GM19025 (cell line): ENCODE results near the gene PDE8B.
"Not testable (repeated sequence)": the region's sequence is repeated elsewhere in the genome, so short reads cannot be mapped to it uniquely, and the experiment has no call there.

Source experiments
- ATAC-seq: cut with Tn5 transposase; IDR thresholded peaks from one replicate; pipeline ENCODE4 v1.9.1; 2021; ENCODE audit warnings: mild to moderate bottlenecking, low read depth, moderate library complexity; ENCODE audit not compliant: unreplicated experiment

Gene PDE8B

DNA sequence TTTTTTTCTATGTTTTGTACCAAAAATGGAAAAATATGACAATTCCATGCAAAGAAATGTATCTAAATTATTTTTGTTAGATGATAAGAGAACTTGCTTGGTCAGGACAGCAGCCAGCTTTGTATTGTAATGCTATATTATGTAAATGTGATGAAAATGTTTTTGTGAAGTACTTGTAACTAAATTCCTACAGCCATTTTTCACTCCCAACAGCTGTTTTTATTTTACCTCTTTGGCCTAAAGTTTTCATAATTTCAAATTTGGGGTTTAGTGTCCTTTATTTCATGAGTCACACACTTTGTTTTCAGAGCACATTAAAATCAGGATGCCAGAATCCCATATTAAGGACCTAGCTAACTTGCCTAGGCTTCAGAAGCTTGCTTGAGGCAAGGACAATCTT is 217.5 kb downstream of the PDE8B start:
- ATAC-seq = no peak

DNA sequence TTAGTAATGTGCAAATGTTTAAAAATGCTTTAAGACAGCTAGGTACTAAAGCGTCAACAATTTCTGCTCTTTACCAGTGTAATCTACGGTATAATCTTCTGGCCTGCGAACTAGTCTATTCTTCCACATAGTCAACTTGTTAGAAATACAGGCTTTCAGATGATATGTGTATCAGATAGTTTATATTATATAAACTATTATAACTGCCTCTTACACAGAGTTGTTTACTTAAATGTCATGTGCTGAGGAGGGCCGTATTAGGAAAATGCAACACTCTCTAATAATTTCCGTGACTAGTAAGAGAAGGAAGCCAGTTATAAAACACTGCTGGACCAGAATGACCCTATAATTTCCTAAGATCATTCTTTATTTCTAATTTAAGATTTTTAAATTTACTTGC is 218.0 kb downstream of the PDE8B start:
- no peak for ATAC-seq

DNA sequence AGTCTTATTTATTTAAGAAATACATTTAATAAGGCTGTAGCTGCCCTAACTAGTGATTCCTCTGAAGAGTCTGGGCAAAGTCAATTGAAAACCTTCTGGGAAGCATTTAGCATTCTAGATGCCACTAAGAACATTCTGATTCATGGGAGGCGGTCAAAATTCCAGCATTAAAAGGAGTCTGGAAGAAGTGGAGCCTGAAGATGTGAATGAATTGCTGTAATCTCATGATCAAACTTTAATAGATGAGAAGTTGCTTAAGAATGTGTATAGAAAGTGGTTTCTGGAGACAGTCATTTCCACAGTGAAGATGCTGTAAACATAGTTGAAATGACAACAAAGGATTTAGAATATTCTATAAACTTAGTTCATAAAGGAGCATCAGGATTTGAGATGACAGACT is 220.2 kb downstream of the PDE8B start:
- ATAC-seq = no peak

DNA sequence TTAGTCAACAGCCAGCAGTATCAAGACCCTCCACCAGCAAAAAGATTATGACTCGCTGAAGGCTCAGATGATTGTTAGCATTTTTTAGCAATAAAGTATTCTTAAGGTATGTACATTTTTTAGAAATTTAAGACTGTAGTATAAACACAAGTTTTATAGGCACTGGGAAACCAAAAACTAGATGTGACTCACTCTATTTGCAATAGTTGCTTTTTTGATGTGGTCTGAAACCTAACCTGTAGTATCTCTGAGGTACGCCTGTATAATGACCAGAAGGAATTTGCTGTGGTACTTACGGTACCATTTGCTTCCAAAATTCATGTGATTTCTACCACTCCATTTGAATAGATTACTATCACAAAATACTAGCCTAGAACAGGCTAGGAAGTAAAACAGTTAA is 220.8 kb downstream of the PDE8B start:
- no peak for ATAC-seq

DNA sequence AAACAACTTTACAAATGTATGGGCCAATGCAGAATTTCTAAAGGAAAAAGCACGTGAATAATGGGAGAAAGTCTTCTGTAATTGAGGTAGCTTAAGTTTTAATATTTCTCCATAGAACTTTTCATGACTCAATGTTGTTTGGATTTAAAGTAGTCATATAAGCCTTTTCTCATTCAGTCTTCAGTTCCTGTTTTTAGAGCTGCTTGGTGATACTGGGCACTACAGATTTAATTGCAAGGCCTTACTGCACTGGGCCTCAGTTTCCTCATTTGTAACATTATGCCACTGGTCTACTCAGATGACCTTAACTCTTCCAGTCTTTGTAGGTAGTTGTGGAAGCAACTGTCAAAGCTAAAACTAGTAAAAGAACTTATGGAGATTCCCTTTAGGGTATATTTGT is 221.2 kb downstream of the PDE8B start:
- ATAC-seq = no peak

DNA sequence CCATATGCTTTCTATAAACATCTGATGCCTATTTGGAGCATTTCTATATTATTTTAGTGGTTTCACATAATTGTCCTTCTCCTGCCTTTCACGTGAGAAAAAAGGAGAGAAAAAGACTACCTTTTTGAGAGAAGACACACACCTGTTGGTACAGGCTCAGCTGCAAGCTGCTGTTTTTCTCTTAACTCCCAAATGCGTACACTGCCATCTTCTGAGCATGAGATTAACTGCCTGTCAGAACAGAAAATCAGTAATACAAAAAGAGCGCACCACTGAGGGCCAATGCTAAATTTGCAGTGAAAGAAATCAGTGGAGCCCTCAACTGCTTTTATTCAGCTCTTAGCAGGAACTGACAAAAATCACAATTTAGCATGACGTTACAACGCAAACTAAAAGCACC is 226.7 kb downstream of the PDE8B start:
- ATAC-seq = no peak

DNA sequence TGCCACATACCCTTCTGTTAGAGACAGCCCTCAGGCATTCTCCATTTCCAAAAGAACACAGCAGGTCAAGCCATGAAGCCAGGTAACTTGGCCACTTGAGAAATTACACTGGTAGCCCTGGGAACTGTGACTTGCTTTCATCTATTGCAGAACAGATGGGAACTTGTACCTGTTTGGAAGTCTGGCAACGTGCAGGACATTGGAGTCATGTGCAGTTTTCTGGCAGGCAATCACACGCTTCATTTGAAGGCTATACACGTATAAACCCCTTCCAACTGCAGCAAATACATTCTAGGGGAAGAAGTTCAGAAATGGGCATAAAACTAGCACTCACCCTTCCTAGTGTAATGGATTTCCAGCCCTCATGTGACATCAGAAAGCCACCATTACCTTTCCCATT is 227.6 kb downstream of the PDE8B start:
- ATAC-seq = no peak

DNA sequence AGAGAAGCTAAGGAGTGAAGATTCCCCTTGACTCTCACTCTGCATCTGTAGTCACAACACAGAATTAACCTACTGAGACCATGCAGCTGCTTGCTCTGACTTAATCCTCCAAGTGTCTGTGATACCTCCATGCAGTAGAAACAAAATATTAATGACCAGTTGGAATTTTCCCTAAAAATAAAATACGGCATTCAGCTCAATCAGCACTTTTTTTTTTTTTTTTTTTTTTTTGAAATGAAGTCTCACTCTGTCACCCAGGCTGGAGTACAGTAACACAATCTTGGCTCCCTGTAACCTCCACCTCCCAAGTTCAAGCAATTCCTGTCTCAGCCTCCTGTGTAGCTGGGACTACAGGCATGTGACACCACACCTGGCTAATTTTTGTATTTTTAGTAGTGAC is 233.2 kb downstream of the PDE8B start:
- ATAC-seq = no peak

DNA sequence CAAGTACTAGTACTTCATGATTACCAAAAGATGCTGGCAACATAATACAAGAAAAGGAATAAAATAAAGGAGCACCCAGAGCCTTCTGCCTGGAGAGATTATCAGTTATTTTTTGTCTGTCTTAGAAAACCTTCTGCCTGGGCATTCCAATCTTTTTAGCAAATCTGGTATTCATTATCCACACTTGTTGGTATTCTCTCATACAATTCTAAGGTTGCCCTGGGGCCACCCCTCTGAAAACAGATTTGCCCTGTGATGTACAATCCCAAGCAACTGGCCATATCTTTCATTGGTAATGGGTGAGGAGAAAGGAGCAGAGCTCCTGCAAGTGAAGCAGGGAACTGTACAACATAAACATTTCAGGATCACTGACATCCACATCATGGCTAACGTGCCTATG is 233.9 kb downstream of the PDE8B start:
- no peak for ATAC-seq

DNA sequence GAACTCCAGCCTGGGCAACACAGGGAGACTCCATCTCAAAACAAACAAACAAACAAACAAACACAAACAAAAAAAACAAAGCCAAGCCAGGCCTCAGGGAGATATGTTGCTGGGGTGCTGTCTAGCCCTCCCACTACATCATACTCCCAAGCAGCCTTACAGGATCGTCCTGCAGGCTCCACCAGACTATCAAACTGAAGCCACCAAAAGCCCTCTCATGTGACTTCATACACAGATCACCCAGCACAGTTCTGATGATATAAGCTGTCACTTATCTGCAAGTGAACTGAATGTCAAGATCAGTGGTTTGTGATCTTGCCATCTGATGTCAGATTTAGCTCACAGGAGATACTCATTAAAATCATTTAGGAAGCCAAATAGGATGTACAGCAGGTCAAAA is 238.4 kb downstream of the PDE8B start:
- no peak for ATAC-seq

DNA sequence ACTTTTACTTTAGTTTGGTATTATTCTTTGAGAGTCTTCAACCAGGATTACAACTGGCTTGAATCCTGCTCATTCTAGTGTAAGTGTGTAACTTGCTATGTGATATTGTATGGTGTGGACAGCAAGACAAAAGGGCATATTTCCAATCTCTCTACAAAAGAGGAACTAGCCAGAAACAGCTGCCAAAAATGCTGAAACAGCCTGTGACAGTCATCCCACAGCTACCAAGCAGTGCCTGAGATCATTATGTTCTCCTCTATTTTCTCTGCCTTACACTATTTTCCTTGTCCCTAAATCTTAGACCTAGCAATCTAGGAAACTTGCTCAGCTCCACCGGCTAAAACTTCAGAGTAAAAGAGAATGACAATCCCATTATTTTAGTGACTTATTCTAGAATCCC is 238.8 kb downstream of the PDE8B start:
- ATAC-seq = no peak

DNA sequence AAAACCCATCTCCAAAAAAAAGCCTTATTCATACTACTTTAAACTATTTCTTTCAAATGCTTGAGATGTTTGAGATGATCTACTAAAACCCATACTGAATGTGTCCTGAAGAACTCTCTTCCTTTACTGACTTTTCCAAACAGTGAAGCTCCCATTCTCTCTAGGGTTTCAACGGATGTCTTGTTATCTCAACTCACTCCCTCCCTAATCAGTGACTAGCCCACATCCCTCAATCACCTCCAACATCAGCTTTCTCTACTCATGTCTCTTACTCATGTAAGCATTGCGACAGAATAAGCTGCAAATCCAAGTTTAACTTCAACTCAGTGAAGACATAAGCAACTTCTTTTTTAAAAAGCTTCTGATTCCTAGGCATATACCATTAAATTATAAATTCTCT is 239.5 kb downstream of the PDE8B start:
- no peak for ATAC-seq

DNA sequence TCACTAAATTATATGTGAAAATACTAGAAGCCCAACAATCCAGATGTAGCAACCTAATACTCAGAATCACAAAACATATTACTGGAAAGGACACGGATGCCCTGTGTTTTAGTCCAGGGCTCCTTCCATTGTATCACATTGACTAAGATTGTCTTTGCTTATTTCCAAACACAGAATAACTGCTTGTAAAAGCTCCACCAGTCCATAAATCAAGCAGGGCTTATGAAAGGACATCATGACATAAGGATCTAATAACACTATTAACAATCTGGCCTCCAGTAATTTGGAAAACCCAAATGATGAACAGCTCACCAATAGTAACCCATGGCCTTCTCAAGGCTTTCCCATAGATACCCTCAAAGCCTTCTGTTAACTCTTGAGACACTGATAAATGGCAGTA is 241.9 kb downstream of the PDE8B start:
- no peak for ATAC-seq

DNA sequence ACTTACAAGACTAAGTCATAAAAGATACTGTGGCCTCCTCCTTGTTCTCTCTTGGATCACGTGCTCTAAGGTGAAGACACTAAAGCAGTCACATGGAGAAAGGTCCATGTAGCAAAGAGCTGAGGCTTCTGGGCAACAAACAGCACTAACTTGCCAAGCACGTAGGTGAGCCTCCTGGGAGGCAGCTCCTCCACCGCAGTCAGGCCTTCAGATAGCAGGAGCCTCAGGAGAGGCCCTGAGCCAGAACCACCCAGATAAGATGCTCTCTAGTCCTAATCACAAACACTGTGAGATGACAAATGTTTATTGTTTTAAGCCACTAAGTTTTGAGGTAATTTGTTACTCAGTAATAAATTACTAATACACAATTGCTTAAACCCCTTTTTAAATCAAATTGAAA is 243.6 kb downstream of the PDE8B start:
- no peak for ATAC-seq

DNA sequence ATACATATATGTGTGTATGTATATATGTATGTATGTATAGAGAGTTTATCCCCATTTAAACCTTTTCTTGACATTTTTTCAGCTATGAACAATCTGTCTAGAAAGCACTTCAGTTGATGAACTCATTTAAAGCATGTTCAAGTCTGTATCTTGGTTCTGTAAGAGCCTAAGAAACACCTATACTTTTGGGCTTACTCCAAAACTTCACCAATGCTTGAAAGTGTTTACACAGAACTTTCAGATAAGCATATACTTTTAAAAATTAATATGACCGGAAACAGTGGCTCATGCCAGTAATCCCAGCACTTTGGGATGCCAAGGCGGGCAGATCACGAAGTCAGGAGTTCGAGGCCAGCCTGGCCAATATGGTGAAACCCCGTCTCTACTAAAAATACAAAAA is 250.8 kb downstream of the PDE8B start:
- ATAC-seq = no peak

DNA sequence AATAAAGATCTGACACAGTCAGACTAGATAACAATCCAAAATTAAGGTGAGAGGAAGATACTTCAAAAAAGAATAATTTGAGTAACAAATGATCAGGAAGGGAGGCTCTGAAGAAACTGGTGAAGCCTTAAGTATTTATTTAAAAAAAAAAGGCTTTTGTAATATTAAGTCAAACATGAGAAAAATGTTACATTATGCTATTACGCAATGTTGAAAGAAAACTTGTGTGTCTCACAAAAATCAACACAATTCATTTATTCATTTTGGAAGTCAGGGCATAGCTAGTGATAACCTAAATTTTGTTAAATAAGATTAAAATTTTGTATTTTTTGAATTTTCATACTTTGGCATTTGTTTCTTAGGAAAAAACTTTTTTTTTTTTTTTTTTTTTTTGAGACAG is 253.4 kb downstream of the PDE8B start:
- no peak for ATAC-seq

DNA sequence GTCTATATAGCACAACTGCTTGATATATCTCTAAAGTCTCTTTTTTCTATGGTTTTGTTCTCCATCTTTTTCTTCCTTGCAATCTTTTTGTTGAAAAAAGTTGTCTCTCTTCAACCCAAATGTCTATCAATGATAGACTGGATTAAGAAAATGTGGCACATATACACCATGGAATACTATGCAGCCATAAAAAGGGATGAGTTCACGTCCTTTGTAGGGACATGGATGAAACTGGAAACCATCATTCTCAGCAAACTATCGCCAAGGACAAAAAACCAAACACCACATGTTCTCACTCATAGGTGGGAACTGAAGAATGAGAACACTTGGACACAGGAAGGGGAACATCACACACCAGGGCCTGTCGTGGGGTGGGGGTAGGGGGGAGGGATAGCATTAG is 258.4 kb downstream of the PDE8B start:
- ATAC-seq = not testable (repeated sequence)

DNA sequence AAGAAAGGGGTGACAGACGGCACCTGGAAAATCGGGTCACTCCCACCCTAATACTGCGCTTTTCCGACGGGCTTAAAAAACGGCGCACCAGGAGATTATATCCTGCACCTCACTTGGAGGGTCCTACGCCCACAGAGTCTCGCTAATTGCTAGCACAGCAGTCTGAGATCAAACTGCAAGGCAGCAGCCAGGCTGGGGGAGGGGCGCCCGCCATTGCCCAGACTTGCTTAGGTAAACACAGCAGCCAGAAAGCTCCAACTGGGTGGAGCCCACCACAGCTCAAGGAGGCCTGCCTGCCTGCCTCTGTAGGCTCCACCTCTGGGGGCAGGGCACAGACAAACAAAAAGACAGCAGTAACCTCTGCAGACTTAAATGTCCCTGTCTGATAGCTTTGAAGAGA is 264.6 kb downstream of the PDE8B start:
- ATAC-seq = not testable (repeated sequence)
